Gastrocnemius medialis (tissue), 4 donors: ENCODE results near the gene AP1AR. TPM values are rescaled to one million over a fixed set of nuclear protein-coding genes. Genes with fewer than 3 reads are reported as not detected.

Experiments
- ATAC-seq, 2 donors: fragments of 150-250 bp; one replicate each; pipeline ENCODE4 v1.9.1; 2016
- DNase-seq, 2 donors: peaks; one replicate each; pipeline ENCODE4 v3.0.0-alpha.2; 2019
- H3K27ac ChIP-seq, 4 donors: fragments of 200-600 bp; sonication (generic); 1 replicate in 1 of 4; 2 replicates in 3 of 4; pipeline ENCODE4 v1.5.1; 2016 to 2018; ENCODE audit warnings: mild to moderate bottlenecking in 2 of 4, moderate library complexity in 1 of 4
- H3K27me3 ChIP-seq, 3 donors: fragments of 200-600 bp; sonication (generic) in 2 of 3; 1 replicate in 1 of 3; 2 replicates in 2 of 3; pipeline versions ENCODE4 v1.5.1 to v1.6.0; 2016 to 2019; ENCODE audit warnings: mild to moderate bottlenecking in 1 of 3, moderate library complexity in 1 of 3
- H3K36me3 ChIP-seq, 2 donors: fragments of 200-600 bp; sonication (generic) in 1 of 2; one replicate each; pipeline ENCODE4 v1.5.1; 2017 to 2018
- H3K4me1 ChIP-seq, 2 donors: fragments of 200-600 bp; sonication (generic) in 1 of 2; one replicate each; pipeline ENCODE4 v1.5.1; 2016 to 2017; ENCODE audit warnings: mild to moderate bottlenecking in 2 of 2
- H3K4me3 ChIP-seq, 4 donors: fragments of 200-600 bp; sonication (generic) in 3 of 4; 1 replicate in 1 of 4; 2 replicates in 3 of 4; pipeline ENCODE4 v1.5.1; 2016 to 2019; ENCODE audit warnings: mild to moderate bottlenecking in 2 of 4
- H3K9me3 ChIP-seq, 3 donors: fragments of 200-600 bp; sonication (generic) in 2 of 3; 1 replicate in 1 of 3; 2 replicates in 2 of 3; pipeline ENCODE4 v1.5.1; 2016 to 2019
- CTCF ChIP-seq, 5 experiments: fragments of 450-650 bp in 3 of 5; fragments of 200-600 bp in 2 of 5; sonication (generic) in 2 of 5; IDR thresholded peaks in 4 of 5; conservative IDR thresholded peaks in 1 of 5; 1 replicate in 4 of 5; 2 replicates in 1 of 5; pipeline ENCODE4 v1.5.1; 2016 to 2019; ENCODE audit warnings: antibody characterized with exemption in 5 of 5, mild to moderate bottlenecking in 3 of 5, moderate library complexity in 3 of 5
- POLR2A ChIP-seq, 2 donors: fragments of 450-650 bp; IDR thresholded peaks; one replicate each; pipeline ENCODE4 v1.6.1; 2017; ENCODE audit warnings: antibody characterized with exemption in 2 of 2, mild to moderate bottlenecking in 2 of 2, moderate library complexity in 2 of 2
- in situ Hi-C, 4 donors: fragments of 200-750 bp; cut with MboI; loops; one replicate each; pipeline versions ENCODE4 v1.15.0 to v1.8.0; 2017; ENCODE audit warnings: low sequenced_read_pairs in 4 of 4
- intact Hi-C: fragments of 100-400 bp; cut with DNase I; formaldehyde crosslinking; loops from one replicate; pipeline ENCODE4 v1.15.1; 2023; ENCODE audit warnings: low total_unique reads
- total RNA-seq, 4 donors: library from RNA; depleted of rRNA; stranded (reverse); fragments of >200 nt; gene quantifications; one replicate each; pipeline versions ENCODE4 v1.1.0 to v1.2.3, GENCODE V29; 2016

AP1AR gene
- total RNA-seq, 4 donors from 2014 or later: 8.9 to 21.5 (median 15.2) TPM

GRCh38 chr4:112288455-112288854 lies 56.9 kb downstream of the AP1AR start:
- Histone ChIP-seq H3K4me3 (no peak overlapping the region), H3K27ac (no peak overlapping the region), H3K36me3 (no peaks in the 10 kb centered on the region), H3K9me3 (no peaks in the 10 kb centered on the region), H3K4me1 (peaks cover 16 to 21% of the 10 kb centered on the region in 2 donors), H3K27me3 (no peaks in the 10 kb centered on the region)
- TF ChIP-seq POLR2A (IDR thresholded peaks at IDR 0.05) (no peak), CTCF (IDR thresholded peaks at IDR 0.05 in 4 of 5, conservative IDR thresholded peaks at IDR 0.05 in 1 of 5) (no peak)
- in situ Hi-C loops (no loop called here), intact Hi-C loops (loop anchor here (5.0 kb wide), 1 partner anchor 56 kb away; the partner anchor contains the start of gene AP1AR)
- no peak for DNase-seq
- ATAC-seq: no peak

- in situ Hi-C loops (no loop called here), intact Hi-C loops (loop anchor here (5.0 kb wide), 1 partner anchor 57 kb away; the partner anchor contains the start of gene AP1AR)
- Histone ChIP-seq H3K4me3 (no peak overlapping the region), H3K4me1 (peaks cover 6 to 12% of the 10 kb centered on the region in 2 donors), H3K36me3 (no peaks in the 10 kb centered on the region), H3K27ac (no peak overlapping the region), H3K27me3 (no peaks in the 10 kb centered on the region), H3K9me3 (no peaks in the 10 kb centered on the region)
- ATAC-seq (no peak), DNase-seq (no peak)
- TF ChIP-seq POLR2A (IDR thresholded peaks at IDR 0.05) (no peak), CTCF (IDR thresholded peaks at IDR 0.05 in 4 of 5, conservative IDR thresholded peaks at IDR 0.05 in 1 of 5) (no peak)
These were observed 58.0 kb downstream of the AP1AR start for GRCh38 chr4:112289407-112290253.

- H3K27ac ChIP-seq: no peak overlapping the region
- H3K36me3 ChIP-seq: no peaks in the 10 kb centered on the region
- intact Hi-C loops: no loop called here
- DNase-seq (no peak), ATAC-seq (no peak)
- no peaks in the 10 kb centered on the region for H3K27me3 ChIP-seq
- in situ Hi-C loops: no loop called here
- H3K4me1 ChIP-seq: peaks cover 0 to 6% of the 10 kb centered on the region in 2 donors
- TF ChIP-seq POLR2A (IDR thresholded peaks at IDR 0.05) (no peak), CTCF (IDR thresholded peaks at IDR 0.05 in 4 of 5, conservative IDR thresholded peaks at IDR 0.05 in 1 of 5) (no peak)
- H3K4me3 ChIP-seq: no peak overlapping the region
- no peaks in the 10 kb centered on the region for H3K9me3 ChIP-seq
These were observed 58.8 kb downstream of the AP1AR start for GRCh38 chr4:112290341-112290740.

GRCh38 chr4:112296949-112297880 lies 65.6 kb downstream of the AP1AR start, which contains the start of gene ALPK1:
ALPK1 (plus strand) TSS chr4:112297369.
- Histone ChIP-seq H3K9me3 (no peaks in the 10 kb centered on the region), H3K4me3 (peak within 1 kb of the TSS; percentile 38 to 46 (median 42)), H3K27me3 (no peaks in the 10 kb centered on the region), H3K4me1 (peaks cover 5 to 12% of the 10 kb centered on the region in 2 donors), H3K27ac (peak within 1 kb of the TSS; percentile 34 to 69 (median 62)), H3K36me3 (no peaks in the 10 kb centered on the region)
- in situ Hi-C loops: no loop called here
- peak; percentile 95 to 100 for ATAC-seq
- peak in 1 of 2 donors; percentile 7 for DNase-seq
- intact Hi-C loops: no loop called here
- TF ChIP-seq POLR2A (IDR thresholded peaks at IDR 0.05) (peak; percentile 36 to 41), CTCF (IDR thresholded peaks at IDR 0.05 in 4 of 5, conservative IDR thresholded peaks at IDR 0.05 in 1 of 5) (no peak)
